HEK293T (cell line): Measurements from ENCODE around the gene CELSR1.

ENCODE experiments used
- ELF4 ChIP-seq: fragments of 450-650 bp; IDR thresholded peaks from 2 replicates; pipeline ENCODE4 v1.6.1; 2017; ENCODE audit warnings: antibody characterized with exemption
- FOXA1 ChIP-seq: fragments of 450-650 bp; IDR thresholded peaks from 2 replicates; pipeline ENCODE4 v1.6.1; 2016; ENCODE audit warnings: mild to moderate bottlenecking
- L3MBTL2 ChIP-seq: fragments of 450-650 bp; conservative IDR thresholded peaks from 2 replicates; pipeline ENCODE4 v1.6.1; 2016; ENCODE audit warnings: mild to moderate bottlenecking
- LEF1 ChIP-seq: fragments of 450-650 bp; IDR thresholded peaks from 2 replicates; pipeline ENCODE4 v1.6.1; 2017; ENCODE audit warnings: mild to moderate bottlenecking, borderline replicate concordance
- SP1 ChIP-seq: fragments of 450-650 bp; IDR thresholded peaks from 2 replicates; pipeline ENCODE4 v1.6.1; 2017
- TARDBP ChIP-seq: fragments of 450-650 bp; IDR thresholded peaks from 2 replicates; pipeline ENCODE4 v1.6.1; 2016
- ZNF384 ChIP-seq: fragments of 450-650 bp; IDR thresholded peaks from 2 replicates; pipeline ENCODE4 v1.6.1; 2016

- TF ChIP-seq ZNF384 (no peak), L3MBTL2 (no peak), TARDBP (no peak), SP1 (no peak), ELF4 (no peak), LEF1 (no peak), FOXA1 (no peak)
These were observed 98.3 kb downstream of the CELSR1 start for GRCh38 chr22:46439111-46439510.
